Embryonic facial prominence (tissue), 1 donor: Measurements from ENCODE around the gene NFIB.

Source experiments
- DNase-seq: peaks from one replicate; pipeline ENCODE4 v3.0.0-alpha.2; 2016; ENCODE audit errors: extremely low spot score

Gene NFIB

DNA sequence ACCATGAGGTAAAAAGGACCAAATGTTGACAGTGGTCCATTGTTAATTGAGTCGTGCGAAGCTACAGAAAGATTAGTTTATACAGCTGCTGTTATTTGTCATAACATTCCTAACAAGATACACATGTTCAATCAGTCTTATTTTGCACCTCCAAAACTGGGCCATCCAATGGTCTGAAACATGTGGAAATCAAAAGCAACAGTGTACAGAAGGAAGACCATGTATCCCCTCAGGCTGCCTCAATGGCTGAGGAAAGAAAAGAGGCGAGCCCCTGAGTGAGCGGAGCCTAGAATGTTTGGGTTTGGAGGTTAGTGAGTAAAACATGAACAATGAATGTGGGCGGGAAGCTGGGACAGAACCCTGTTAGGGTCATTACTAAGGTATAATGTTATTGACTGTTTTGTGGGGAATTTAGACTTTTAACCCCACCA, 35.6 kb downstream of the NFIB start:
- no peak for DNase-seq

DNA sequence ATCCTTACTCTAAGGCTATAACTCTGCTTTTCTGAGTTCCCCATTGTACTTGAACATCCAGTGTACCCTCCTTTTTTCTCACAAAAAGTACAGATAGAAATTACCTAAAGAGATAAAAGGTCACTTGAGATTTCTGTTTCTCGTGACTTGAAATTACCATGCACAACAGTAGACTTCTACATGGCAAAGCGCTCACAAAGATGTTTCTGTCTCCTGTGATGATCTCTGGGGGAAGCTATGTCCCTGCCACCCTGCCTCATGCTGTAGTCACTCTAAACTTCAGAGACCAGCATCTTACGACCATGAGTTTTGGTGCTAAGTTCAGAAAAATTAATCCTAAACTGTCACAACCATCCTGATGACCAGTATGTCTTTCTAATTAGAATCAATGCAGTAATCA, 36.2 kb downstream of the NFIB start:
- no peak for DNase-seq

DNA sequence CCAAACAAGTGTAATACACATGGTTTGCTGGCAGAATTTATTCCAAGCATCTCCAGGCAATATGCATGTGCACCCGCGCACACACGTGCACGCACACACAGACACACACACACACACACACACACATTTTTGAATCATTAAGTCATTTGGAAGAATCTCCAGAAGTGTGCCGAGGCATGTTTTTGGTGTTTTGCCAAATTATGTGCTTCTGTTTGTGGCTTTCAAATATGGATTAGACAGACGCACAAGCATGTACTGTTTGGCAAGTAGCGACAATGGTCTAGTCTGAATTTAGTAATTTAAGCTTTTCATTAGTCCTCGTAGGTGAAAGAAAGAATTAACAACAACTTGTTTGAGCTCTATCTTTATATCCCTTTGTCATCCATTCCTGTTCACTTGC, 36.7 kb downstream of the NFIB start:
- no peak for DNase-seq

DNA sequence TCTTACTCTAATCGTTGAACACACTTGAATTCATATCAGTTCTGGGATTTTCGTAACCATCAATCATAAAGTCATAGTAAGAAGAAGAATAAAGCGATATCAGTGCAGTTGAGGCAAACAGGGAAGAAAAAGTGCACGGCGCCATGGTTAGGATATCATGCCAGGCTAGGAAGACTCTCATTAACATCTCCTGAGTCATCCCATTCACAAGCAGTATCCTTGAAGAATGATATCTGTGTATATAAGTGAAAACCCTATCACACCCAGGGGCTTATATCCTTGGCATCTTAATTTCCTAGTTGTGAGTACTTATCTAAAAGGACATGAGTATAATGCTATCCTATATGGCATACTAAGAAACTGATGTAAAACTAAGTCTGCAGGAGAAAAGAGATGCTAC, 38.6 kb downstream of the NFIB start:
- DNase-seq, result no peak

DNA sequence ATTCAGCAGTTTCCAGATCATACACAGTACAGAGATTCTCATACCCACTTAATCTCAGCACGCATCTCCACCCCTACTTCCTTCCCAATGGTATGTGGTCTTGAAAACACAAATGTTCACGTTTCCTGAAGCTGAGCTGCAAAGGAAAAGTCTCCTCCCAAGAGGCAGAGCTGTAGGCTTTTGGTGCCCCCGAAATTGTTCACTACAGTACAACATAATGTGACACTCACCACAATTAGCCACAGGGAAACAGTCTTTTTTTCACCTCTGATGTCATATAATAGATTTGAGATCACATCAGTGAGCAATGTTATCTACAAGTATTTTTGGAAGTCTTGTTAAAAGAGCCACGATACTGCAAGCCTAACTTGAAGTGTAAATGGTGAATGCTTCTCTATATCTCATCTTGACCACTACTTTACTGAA, 40.2 kb downstream of the NFIB start:
- DNase-seq, result no peak

DNA sequence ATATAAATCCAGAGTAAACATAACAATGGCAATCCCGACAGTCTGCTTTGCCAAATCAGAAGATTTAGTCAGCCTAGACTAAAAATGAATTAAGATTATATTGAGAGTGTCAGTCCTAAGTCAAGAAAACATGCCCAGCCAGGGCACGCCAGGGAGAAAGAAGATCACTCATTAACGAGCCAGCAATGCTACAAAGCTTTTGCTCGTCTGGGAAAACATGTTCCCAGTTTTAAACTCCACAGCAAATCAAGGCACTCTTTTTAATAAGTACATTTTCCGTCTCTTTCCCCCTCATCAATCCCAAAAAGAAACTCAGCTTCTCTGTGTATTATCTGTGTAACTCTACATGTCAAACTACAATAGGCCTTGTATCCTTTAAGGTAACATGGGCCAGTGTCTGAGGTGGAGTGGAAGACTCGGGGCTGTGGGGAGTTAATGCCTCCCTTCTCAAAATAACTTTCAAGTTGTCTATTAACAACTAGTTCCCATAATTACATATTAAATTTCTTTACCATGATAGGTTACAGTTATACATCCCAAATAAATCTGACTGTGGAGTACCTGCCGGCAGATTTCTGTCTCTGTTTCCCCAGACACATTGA, 40.9 kb downstream of the NFIB start:
- no peak for DNase-seq

DNA sequence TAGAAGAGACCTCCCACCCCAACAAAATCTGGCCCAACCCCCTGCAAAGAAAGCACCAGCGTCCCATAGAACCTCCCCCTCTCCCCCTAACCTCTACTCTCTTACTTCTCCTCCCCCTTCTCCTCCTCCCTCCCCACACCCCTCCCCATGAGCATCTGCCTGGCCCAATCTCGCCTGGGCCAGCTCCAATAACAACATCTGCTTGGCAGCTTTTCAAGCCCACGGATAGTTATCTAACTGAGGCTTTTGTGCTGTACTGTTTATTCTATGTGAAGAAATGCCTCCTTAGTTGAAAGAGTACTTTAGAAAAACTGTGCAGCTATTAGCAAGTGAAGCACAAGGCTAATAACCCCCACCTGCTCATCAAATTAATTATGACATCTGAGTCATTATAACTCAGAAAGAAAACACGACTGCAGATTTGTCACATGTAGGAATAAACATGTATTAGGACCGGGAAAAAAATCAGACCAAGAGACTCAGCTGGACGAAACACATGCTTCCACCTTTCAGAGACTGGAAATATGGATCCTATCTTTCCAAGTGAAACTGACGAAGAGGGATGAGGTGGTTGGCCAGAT, 42.8 kb downstream of the NFIB start:
- peak; percentile 72 for DNase-seq

DNA sequence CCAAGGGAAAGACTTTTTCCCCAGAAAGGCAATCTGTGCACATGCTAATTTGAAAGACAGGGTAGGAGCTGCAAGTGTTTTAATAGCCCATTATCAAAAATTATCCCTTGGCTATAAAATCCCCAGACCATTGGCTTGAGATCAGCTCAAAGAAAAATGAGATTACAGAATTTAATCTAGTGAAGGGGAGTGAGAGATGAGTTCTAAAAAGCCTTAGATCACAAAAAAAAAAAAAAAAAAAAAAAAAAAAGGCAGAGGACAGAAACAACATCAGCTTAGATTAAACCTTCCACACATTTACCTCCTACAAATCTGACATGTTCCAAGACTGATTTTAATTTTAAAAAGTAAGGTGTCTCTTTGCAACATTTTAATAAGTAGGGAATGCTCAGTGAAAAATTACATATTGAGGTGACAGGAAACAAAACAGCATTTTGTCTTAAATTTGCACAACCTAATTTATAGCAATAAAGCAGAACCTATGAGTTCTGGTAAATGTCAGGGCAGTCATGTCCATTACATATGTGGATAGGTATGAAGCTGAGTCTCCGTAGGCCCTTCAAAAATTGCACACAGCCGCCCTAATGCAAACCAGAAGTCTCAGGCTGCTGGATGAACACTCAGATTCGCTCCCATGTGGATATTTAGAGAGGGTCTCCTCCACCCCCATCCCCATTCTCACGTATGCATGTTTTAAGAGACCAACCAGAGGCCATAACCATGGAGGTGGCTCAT, 43.4 kb downstream of the NFIB start:
- peak; percentile 75 for DNase-seq

DNA sequence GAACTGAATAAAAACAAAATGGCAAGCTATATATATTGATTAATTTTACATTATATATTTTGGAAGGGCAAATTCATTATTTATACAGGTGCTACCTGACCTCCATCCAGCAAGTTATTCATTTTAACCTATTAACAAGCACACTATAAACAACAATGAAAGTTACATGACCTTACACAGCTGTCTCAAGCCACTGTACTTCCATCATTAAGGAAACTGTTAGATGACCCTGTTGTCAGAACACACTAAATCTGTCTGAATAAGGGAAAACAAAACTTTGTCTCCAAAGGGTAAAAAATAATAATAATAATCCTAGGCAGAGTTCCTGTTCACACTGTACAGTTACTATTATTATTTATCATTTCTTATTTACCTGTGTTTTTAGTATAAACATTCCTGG, 44.0 kb downstream of the NFIB start:
- no peak for DNase-seq

DNA sequence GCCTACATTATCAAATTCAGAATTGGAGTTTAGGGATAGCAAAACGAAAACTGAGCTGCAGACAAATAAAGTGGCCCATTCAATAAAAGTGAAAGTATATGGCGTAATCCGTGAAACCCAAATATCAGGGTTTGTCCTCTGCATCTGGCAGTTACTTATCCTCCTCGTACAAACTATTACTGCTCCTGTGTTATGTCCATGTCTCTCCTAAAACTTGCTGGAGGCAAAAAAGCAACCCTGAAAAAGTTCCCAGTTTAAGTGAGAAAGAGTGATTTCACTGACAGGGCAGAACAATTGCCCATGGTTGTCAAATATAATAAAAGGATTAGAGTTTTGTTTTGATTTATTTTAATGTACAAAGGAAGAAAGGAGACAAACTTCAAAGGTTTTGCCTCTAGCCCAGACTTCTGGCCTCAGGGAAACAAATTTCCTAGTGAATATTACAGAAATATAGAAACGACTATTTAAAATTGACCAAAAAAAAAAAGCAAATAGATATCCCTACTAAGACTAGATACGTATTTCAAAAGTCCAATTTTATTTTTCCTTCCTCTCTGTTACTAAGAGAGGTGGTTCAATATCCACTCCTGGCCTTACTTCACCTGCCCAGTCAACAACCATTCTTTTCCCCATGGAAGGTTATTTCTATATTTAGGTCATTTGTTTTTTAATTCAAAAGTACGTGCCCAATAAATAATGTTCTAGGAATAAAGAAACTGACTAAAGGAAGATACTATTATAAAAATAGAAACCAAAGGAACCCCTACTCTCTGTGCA, 50.0 kb downstream of the NFIB start:
- DNase-seq, result no peak

DNA sequence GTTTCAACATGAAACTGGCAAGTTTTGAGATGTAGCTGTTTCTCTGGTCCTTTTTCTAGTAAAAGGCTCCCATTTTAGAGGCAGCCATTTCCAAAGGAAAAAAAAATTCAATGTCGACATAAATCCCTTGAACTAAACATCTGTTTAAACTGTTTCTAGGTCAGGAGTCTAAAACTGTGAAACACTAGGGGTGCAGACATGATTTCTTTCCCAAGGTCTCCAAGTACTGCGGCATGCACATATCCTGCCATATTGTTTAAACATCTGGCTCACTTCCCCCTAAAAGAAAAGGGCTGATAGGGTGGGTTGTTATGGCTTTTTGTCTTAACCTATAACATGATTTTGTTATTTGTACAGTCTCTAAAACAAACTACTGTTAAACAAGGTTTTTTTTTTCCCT, 51.1 kb downstream of the NFIB start:
- DNase-seq, result no peak

DNA sequence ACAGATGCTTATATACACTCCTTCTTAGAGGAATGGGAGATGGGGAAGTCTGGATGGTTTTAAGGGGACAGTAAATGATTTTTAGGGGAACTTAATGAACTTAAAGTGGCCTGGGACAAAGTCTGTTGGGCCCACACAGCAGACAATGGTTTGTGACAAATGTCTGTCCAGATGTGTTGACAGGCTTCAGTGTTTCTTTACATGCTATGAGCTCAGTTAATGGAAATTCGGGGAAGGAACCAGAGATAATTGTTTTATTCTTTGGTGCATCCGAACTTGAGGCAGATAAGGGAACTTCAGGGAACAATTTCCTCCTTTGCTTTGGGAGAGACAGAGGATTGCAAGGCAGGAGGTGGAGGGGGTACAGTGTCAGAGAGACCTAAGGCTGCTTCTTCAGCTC, 52.3 kb downstream of the NFIB start:
- DNase-seq, result no peak

DNA sequence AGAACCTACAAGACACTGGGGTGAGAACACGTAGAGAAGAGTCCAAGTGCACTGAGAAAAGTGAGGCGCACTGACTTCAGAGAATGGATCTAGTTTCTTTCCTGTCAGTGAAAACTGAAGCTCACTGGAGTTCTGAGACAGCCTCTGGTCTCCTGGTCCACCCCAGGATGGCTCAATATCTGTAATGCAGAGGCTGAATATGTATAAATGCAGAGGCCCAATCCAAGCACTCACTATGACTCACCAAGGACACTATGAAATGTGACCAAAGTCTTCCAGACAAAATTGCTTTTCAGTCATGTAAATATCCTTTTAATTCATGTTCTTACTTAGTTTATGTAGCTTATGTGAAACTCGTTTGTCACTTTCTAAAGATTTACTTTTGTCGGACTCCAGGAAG, 53.8 kb downstream of the NFIB start:
- DNase-seq, result no peak

DNA sequence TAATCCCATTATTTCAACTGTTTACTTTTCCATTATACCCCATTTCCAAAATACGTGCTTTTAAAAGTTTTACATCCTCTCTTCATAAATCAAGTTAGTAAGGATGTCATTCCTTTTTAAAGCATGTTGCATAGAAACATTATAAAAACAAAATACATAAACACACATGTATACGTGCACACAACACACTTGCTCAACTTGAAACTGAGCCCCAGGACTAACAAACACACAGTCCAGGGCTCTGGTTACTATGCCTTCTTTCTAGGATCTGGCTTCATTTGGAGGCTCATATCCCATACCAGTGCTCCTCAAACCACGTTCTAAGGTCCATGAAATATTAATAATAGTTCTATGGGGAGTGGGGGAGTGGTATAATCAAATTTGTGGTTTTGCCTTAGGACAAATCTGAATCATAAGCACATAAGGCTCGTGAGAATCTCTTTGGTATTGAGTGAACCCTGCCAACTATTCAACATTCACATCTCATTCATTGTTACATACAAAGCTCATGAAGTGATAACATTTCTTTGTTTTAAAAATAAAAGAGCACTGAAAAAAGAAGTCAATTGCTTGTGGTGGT, 55.2 kb downstream of the NFIB start:
- DNase-seq, result no peak

DNA sequence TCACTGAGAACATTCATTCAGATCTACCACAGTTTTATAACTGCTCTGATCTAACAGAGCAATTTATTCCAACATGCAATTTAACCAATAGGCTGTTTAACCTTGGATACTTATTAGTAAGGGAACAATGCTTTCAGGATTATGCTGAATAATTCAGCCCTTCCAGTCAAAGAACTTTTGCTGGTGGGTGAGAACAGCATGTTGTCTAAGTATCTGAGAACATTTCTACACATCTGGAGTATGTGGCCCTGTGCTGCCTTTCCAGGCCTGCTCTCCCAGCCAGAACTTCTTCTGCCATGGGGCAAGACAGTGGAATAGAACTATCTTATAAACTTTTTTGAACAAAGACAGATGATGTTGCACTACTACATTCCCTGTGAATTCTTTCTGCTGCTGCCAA, 55.8 kb downstream of the NFIB start:
- DNase-seq, result no peak

DNA sequence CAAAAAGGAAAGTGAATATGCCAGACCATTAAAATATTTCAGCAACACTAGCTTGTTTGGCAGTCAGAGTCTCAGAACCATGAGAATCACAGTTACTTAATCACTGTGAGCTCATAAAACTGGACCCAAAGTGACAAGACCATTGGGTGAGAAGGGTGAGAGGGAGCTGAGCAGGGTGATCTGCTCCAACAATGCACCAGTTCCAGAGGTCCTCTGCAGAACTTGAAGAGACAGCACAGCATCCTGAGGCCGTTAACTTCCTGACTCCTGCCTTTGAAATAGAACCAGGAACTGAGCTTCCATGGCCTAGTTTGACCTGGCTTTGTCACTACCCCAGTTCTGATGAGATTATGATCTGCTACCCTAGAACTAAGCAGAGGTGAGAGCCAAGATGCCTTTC, 57.4 kb downstream of the NFIB start:
- no peak for DNase-seq

DNA sequence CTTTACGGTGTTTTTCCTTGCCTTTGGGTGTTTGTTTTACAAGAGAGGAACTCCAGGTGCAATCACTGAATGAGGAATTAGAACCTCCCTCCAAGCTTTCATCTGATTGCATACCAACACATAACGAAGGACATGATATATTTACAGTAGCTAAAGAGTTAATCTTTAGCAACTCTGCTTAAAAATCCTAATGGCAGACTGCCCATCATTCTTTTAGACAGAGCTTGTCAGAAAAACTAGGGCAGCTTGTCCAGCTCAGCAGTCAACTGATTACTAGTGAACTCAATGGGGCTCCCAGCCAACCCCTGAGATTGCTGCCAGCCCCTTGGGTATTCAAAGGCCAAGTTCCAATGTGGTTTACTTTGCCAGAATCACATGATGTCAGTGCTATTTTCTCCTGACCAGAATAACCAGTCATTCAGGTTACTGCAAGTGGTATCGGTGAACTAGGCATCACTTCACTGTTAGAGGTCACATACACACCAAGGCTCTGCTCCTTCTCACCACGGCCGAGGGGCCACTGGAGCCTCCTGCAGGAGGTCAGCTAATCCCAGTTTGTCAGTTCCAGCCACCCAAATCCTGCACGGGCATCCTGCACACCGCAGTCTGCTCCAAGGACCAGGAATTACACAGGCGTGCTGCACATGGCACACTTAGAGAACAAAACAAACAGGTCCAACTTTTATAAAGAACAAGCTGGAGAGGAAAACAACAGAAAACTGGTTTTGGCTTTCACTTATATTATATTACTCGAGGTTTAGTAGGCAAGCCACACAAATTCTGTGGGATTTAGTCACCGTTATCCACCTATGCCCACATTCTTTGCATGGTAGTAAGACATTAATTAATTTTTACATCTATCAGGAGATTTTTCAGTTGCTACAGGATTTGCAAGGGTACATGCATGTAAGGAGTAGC, 62.5 kb downstream of the NFIB start:
- DNase-seq, result no peak

DNA sequence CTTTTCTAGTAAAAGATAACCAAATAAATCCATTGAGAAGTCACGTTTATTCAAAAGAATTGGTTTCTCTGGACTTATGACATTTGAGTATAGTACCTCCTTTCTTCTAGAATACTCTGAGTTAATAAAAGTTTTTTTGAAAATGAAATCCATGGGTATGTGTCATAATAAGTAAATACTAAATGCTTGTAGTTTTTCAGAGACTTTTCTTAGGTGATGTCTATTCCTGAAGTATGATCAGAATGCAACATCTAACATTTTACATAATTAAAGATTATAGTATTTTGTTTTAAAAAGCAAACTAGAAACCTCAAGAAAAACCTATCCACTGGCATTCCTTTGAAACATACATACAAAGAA, 63.2 kb downstream of the NFIB start:
- DNase-seq, result no peak

DNA sequence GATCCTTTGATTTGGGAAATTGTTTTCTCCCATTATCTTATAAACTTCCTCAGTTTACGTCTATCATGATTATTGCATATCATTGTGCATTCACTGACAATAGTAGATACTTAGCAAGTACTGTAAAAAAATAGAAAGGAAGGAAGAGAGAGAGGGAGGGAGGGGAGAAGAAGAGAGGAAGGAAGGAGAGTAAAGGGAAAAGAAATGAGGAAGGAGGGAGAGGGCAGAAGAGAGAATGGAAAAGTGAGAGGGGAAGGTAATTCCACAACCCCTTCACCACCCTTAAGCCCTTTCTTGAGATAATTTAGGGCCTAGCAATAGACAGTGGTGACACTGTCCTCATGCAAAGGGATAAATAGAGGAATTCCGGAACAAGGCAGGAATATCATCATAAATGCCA, 64.4 kb downstream of the NFIB start:
- DNase-seq, result no peak

DNA sequence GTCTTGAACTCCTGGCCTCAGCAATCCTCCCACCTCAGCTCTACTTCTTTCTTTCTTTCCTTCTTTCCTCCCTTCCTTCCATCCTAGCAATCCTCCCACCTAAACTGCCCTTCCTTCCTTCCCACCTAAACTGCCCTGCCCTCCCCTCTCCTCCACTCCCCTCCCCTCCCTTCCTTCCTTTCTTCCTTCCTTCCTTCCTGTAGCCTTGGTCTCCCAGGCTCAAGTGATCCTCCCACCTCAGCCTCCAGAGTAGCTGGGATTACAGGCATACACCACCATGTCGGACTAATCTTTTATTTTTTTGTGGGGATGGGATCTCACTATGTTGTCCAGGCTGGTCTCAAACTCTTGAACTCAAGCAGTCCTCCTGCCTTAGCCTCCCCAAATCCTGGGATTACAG, 65.8 kb downstream of the NFIB start:
- no peak for DNase-seq

DNA sequence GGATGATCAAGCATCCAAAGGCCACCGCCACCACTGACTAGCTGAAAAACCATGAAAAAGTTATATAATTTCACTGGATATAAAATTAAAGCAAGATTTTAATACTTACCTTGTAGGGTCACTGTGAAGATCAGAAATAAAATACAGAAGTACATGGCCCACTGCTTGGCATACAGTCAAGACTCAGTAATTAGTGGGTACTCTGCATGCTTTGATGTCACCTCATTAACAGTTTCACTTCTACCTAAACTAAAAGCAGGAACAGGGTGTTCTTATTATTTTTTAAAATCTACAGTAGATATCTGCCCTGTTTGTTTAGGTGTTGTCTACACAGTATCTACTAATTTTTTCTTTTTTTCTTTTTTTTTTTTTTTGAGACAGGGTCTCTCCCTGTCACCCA, 66.4 kb downstream of the NFIB start:
- DNase-seq, result no peak
